Testis (tissue), 2 donors: ENCODE measurements around the gene CDK15.

Source experiments
- POLR2A ChIP-seq: fragments of 450-650 bp; IDR thresholded peaks from one replicate; pipeline ENCODE4 v1.6.1; 2017; ENCODE audit warnings: antibody characterized with exemption, mild to moderate bottlenecking, moderate library complexity
- TF ChIP-seq, protein P1 (sequence below), 3 experiments: fragments of 450-650 bp in 2 of 3; fragments of 200-600 bp in 1 of 3; sonication (generic) in 1 of 3; IDR thresholded peaks; one replicate each; pipeline ENCODE4 v1.5.1; 2016 to 2019; ENCODE audit warnings: antibody characterized with exemption in 3 of 3, mild to moderate bottlenecking in 2 of 3, moderate library complexity in 1 of 3

DNA sequence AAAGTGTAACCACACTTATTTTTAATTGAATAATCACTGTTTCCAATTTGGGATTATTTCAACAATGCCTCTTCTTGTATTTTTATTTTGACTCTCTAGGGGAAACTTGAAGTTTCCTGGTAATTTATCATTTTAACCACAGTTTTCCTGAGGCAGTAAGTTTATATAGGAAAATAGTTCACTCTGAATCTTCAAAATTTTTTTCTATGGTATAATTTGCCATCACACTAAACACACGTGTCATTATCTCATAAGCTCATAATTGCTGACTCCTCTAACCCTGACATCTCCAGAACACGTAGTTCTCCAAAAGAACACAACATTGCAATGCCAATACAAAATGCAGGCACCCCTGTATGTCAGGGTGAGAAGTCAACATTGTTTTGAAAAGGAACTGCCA is 125.1 kb downstream of the CDK15 start:
- TF ChIP-seq, protein P1, sequence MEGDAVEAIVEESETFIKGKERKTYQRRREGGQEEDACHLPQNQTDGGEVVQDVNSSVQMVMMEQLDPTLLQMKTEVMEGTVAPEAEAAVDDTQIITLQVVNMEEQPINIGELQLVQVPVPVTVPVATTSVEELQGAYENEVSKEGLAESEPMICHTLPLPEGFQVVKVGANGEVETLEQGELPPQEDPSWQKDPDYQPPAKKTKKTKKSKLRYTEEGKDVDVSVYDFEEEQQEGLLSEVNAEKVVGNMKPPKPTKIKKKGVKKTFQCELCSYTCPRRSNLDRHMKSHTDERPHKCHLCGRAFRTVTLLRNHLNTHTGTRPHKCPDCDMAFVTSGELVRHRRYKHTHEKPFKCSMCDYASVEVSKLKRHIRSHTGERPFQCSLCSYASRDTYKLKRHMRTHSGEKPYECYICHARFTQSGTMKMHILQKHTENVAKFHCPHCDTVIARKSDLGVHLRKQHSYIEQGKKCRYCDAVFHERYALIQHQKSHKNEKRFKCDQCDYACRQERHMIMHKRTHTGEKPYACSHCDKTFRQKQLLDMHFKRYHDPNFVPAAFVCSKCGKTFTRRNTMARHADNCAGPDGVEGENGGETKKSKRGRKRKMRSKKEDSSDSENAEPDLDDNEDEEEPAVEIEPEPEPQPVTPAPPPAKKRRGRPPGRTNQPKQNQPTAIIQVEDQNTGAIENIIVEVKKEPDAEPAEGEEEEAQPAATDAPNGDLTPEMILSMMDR (IDR thresholded peaks at IDR 0.05), result no peak
- TF ChIP-seq POLR2A, result no peak
